Measurements from ENCODE around the gene LRRK1.

The LRRK1 gene

GRCh38 chr15:101023501-101024072, 104.4 kb downstream of the LRRK1 start:
- DNase-seq (ENCODE audit: low spot score), result no peak

- no peak for DNase-seq (ENCODE audit: low spot score)
Measured at GRCh38 chr15:101024073-101024695, 105.0 kb downstream of the LRRK1 start.

DNA sequence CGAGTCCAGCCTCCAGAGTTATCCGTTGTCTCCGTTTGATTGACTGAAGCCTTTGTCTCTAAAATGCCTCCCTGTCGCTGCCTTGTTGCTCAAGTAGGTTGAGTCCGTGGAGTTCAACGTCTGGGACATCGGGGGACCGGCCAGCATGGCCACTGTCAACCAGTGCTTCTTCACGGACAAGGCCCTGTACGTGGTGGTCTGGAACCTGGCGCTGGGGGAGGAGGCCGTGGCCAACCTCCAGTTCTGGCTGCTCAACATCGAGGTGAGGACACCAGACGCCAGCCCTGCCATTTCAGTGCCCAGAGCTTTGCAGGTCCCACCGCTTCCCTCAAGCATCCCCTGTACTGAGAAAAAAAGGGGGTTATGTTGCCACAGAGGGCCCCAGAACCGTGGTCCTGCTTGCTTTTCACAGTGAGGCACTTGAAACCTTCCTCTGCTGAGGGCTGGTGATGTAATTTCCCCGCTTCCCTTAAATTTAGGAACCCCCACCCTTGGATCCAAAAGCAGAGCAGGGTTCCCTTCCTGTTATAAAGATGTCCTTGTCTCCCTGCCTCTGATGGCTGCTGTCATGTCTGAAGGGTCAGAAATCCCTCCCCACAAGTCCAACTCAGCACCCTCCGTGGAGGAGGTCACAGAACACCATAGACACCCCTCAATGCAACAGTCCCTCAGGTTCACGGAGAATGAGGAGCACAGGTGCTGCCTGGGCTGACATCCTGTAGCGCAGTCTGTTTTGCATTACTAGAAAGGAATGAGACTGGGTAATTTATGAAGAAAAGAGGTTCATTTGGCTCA, 105.7 kb downstream of the LRRK1 start:
- no peak for DNase-seq (ENCODE audit: low spot score)

DNA sequence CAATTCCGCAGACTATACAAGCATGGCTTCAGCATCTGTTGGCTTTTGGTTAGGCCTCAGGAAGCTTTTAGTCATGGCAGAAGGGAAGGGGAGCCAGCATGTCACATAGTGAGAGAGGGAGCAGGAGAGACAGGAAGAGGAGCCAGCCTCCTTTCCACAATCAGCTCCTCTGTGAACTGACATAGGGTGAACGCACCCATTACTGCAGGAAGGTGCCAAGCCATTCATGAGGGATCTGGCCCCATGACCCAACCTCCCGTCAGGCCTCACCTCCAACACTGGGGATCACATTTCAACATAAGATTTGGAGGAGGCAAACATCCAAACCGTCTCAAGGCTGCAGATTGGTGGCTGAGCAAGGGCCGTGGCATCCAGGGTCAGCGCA, 106.3 kb downstream of the LRRK1 start:
- DNase-seq (ENCODE audit: low spot score), result no peak

GRCh38 chr15:101025896-101026631, 106.9 kb downstream of the LRRK1 start:
- DNase-seq (ENCODE audit: low spot score), result no peak

GRCh38 chr15:101026656-101027272, 107.6 kb downstream of the LRRK1 start:
- DNase-seq (ENCODE audit: low spot score), result no peak

DNA sequence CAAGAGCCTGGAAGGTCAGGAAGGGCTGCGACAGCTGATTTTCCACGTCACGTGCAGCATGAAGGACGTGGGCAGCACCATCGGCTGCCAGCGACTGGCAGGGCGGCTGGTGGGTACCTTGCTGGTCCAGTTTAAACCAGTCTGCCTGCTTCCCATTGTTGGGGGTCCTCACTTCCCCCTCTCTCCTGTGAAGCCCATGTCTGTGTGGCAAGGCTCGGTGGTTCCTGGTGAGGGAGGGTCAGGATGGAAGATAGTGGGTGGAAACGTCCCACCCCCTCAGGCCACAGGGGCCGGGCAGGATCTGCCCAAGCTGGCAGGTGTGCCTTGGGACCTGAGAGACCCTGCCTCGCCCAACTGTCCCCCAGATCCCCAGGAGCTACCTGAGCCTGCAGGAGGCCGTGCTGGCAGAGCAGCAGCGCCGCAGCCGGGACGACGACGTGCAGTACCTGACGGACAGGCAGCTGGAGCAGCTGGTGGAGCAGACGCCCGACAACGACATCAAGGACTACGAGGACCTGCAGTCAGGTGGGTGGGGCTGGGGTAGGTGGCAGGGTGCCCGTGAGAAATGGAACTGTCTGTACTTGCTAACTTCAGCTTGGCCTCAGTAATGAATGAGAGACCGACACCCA, 108.2 kb downstream of the LRRK1 start:
- DNase-seq (ENCODE audit: low spot score), result no peak

DNA sequence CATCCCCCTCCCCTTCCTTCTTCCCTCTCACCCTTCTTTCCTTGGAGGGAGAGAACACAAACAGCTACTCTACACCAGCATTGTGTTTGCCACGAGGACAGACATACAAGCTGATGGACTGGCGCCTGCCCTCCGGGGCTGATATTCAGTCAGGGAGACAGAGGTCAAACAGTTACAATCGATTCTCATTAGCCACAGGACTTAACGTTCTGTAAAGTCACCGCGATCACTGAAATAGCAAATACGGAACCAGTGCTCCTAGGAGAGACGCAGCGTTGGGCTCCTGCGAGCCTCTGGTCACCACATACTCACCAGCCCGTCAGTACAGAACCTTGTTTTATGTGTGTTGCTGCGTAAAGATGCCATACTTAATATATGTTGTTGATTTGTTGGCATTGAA, 108.8 kb downstream of the LRRK1 start:
- DNase-seq (ENCODE audit: low spot score), result no peak

GRCh38 chr15:101028321-101028720, 109.2 kb downstream of the LRRK1 start:
- no peak for DNase-seq (ENCODE audit: low spot score)

DNA sequence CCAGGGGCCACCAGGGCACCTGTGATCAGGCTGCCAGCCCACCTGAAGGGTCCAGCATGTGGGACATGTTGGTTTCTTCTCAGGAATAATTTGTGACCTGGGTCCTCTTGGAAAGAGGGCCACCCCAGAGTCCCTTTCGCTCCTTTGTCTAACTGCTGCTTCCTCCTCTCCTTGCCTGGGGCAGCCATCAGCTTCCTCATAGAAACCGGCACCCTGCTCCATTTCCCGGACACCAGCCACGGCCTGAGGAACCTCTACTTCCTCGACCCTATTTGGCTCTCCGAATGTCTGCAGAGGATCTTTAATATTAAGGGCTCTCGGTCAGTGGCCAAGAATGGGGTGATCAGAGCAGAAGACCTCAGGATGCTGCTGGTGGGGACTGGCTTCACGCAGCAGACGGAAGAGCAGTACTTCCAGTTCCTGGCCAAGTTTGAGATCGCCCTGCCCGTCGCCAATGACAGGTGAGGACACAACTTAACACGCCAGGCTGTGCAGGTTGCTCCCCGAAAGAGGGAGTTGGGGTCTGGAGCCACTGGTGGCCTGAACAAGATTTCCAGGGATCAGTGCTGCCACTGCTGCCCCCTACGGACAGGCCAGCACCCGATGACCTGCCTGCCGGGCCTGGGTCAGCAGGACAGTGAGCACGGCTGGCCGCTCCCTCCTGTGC, 109.7 kb downstream of the LRRK1 start:
- no peak for DNase-seq (ENCODE audit: low spot score)

DNA sequence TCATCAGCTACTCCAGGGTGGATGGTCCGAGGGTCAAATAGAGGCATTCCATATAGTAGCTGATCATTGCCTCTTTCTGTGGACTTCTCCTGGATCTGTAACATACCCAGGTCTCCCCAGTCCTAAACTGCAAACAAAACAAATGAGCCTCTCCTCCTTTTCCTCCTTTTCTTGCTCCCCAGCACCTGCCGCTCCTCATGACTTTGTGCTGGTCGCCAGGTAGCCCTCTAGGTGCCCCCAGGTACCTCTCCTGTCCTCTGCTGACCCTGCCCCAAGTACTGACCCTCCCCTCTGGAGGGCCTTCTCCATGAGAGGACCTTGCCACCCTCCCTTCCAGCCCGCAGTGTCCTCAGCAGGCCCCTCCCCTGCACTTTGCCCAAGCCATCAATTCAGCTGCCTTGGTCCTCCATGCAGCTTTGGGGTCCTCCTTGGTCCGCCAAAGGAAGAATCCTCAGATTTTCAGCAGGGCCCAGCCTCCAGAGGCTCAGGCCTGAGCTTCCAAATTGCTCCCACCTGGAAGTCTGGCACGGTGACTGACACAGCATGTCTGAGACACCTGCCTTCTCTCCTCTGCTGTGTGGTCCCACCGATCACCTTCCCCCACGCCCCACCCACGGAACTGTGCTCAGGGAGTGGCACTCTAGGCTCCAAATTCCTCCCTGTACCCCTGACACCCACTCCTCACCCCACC, 111.0 kb downstream of the LRRK1 start:
- DNase-seq (ENCODE audit: low spot score), result no peak

DNA sequence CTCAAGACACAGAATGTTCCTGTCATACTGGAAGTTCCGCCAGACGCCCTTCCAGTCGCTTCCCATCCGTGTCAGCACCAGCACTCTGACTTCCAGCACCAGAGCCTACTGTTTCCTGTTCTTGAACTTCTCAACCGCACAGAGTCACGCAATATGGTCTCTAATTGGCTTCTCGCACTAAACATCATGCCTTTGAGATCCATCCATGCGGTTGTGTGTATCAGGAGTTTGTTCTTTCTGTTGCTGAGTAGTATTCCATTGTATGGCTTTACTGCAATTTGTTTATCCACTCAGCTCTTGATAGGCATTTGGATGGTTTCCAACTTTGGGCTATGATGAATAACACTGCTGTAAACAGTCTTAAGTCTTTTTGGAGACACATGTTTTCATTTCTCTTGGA, 112.1 kb downstream of the LRRK1 start:
- DNase-seq (ENCODE audit: low spot score), result no peak

- no peak for DNase-seq (ENCODE audit: low spot score)
Measured at GRCh38 chr15:101033801-101034200, 114.6 kb downstream of the LRRK1 start.

DNA sequence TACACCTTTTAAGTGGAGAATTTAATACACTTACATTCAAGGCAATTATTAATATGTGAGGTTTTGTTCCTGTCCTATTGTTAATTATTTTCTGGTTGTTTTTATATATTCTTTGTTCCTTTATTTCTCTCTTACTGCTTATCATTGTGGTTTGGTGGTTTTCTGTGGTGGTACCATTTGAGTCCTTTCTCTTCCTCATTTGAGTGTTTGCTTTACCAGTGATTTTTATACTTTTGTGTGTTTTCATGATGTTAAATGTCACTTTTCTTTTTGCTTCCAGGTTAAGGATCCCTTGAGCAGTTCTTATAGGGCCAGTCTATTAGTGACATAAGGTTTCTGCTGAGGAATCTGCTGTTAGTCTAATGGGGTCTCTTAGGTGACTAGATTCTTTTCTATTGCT, 116.5 kb downstream of the LRRK1 start:
- no peak for DNase-seq (ENCODE audit: low spot score)

DNA sequence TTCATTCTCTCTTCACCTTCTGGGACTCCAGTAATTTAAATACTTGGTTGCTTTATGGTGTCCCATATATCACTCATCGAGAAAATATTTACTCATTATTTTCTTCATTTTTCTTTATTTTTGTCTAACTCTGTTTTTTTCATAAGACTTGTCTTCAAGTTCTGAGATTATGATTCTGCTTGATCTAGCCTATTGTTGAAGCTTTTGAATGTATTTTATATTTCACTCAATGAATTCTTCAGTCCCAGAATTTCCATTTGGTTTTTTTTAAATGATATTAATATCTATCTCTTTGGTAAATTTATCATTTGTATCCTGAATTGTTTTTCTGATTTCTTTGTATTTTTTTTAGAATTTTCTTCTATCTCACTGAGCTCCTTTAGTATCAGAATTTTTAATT, 117.0 kb downstream of the LRRK1 start:
- no peak for DNase-seq (ENCODE audit: low spot score)

- no peak for DNase-seq (ENCODE audit: low spot score)
Measured at GRCh38 chr15:101037090-101037830, 118.1 kb downstream of the LRRK1 start.

- DNase-seq (ENCODE audit: low spot score), result no peak
Measured at GRCh38 chr15:101038327-101039003, 119.3 kb downstream of the LRRK1 start.

DNA sequence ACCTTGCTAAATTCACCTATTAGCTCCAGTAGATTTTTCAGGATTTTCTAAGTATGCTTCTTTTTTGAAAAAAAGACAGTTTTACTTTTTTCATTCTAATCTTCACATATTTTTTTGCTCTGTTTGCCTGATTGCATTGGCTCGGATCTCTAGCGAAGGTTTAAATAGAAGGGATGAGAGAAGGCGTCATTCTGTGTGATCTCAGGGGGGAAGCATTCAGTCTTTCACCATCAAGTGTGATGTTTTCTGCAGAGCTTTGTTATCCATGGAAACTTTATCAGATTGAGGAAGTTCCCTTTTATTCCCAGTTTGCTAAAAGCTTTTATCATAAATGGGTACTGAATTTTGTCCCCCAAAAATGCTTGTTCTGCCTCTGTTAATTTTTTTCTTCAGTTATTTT, 120.3 kb downstream of the LRRK1 start:
- no peak for DNase-seq (ENCODE audit: low spot score)

GRCh38 chr15:101042320-101042719, 123.2 kb downstream of the LRRK1 start:
- DNase-seq (ENCODE audit: low spot score), result no peak
